Activated T-cell treated with anti-CD3 and anti-CD28 coated beads for 4 hours (primary cell): ENCODE data around the gene MVD.

Experiments
- DNase-seq: peaks from one replicate; pipeline ENCODE4 v3.0.0-alpha.2; 2020

MVD gene

DNA sequence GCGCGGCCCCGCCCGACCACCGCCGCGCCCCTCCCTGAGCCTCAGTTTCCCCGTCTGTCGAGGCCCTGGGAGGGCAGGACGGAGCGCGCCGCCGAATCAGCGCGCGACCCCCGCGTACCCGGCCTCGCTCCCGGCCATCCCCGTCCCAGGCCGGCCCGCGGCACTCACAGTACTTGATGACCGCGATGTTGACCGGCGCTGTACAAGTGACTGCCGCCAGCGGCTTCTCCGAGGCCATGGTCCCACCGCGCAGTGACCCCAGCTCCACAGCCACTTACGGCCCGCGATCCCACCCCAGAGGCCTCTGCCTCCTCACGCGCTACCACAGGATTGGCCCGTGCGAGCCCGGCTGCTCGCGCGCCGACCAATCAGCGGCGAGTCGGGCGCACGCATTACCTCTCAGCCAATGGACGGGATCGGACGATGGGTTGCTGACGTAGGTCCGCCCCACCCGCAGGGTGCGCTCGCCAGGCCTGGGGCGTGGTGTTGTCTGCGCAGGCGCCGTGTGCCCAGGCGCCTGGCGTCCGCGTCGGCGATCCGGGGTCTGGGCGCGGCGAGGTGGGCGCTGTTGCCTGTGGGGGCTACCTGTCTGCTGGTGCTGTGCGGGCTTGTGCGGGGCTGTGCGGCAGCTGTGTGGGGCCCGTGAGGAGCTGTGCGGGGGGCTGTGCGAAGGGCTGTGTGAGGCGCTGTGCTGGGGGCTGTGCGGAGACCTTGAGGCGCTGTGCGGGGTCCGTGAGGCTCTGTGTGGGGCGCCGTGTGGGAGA, at the start of gene MVD:
TSS of gene MVD (minus strand) at position 249 of the 764 bp plus-strand sequence. CDS start at position 238, 11 bp downstream.
- peak; percentile 90 for DNase-seq

DNA sequence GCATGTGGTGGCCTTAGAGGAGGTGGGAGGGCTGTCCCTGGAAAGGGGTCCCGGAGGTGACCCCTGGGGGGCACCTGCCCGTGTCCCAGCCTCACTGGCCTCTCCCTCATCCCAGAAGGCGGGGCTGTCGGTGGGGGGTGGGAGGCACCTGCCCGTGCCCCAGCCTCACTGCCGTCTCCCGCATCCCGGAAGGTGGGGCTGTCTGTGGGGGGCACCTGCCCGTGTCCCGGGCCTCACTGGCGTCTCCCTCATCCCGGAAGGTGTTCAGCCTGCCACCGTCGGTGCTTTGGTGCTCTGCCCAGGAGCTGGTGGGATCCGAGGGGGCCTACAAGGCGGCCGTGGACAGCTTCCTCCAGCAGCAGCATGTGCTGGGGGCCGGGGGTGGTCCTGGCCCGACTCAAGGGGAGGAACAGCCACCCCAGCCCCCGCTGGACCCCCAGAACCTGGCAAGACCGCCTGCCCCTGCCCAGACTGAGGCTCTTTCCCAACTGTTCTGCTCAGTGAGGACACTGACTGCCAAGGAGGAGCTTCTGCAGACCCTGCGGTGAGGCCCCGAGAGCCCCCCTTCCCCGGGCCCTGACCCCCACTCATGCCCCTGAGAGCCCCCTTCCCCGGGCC, 49.6 kb upstream of the MVD start:
- no peak for DNase-seq

DNA sequence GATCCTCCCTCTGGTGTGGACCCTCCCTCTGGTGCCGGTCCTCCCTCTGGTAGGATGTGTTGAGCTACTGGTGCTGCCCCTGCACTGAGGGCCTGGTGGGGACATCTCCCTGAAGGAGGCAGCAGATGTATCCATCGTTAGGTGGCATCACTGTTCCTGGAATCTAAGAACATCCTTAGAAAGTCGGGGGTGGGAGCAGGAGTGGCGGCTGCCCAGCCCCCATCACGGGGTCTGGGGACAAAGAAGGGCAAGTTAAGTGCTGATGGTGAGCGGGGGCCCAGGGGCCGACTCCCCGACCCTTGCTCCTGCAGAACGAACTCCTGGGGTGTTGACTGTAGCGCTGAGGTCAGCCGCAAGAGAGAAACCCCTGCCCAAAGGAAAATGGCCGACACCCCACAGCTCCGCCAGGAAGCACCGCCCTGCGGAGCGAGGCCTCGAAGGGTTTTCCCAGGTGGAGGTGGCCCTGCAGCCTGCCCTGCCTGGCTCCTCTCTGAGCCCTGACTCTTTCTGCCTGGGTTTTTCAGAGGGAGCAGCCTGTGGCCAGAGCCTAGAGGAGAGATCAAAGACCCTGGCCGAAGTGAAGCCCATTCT, 49.0 kb upstream of the MVD start:
- DNase-seq, result no peak

GRCh38 chr16:88710556-88710955, 47.7 kb upstream of the MVD start:
- DNase-seq, result no peak

GRCh38 chr16:88706965-88707826, 44.3 kb upstream of the MVD start:
- DNase-seq, result no peak

DNA sequence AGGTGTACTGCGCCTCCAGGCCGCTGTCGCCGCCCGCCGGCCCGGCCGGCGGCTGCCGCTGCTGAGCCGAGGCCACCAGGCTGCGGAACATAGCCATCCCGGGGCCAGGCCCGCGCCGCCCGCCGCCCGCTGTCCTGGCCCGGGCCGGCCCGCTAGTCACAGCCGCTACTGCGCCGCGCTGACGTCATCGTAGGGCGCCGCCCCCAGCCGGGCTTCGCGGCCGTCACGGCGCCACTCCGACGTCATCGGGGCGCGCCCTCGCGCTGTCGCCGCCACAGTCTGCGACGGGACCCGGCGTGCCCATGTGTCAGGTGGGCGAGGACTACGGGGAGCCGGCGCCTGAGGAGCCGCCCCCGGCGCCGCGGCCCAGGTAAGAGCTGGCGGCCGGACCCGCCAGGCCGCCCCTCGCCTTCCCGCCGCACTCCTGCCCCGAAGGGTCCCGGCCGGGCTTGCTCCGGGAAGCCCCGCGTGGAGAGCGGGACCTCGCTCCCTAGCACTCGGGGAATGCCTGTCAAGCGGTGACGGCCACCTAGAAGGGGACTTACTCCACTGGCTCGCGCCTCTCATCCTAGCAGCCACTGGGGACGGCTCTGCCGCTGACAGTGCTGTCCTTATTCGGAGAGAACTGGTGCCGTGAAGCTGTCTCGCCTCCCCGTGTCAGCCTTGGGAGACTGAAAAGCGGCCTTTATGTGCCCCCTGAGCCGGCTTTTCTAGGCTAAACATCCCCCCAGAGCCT, 43.5 kb upstream of the MVD start, which contains the start of the genes CTU2 and RNF166:
TSS of gene CTU2 (plus strand) at position 275 of the 736 bp plus-strand sequence. CDS start at position 303, 28 bp downstream.
TSS of gene RNF166 (minus strand) at position 180 of the 736 bp plus-strand sequence. CDS start at position 97, 83 bp downstream.
- peak; percentile 90 for DNase-seq

DNA sequence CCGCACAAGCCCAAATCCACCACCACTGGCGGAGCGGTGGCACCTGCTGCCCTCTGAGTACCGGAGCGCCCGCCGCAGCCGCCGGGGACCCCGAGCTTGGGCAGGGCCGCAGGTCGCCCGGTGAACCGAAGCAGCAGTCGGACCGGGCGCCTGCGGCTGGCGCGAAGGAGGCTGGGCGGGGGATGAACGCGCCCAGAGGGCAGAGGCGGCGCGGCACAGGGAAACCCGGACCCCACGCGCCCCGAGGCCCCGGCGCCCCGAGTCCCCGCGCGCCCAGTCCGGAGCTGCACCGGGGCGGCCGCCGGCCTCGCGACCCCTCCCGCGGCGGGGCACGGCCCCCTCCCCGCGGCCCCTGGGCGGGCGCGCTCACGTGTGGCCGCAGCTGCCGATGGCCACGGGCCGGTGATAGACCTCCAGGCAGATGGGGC, 42.9 kb upstream of the MVD start:
- DNase-seq, result no peak

- DNase-seq, result no peak
These were observed 42.3 kb upstream of the MVD start for GRCh38 chr16:88705076-88705684.

DNA sequence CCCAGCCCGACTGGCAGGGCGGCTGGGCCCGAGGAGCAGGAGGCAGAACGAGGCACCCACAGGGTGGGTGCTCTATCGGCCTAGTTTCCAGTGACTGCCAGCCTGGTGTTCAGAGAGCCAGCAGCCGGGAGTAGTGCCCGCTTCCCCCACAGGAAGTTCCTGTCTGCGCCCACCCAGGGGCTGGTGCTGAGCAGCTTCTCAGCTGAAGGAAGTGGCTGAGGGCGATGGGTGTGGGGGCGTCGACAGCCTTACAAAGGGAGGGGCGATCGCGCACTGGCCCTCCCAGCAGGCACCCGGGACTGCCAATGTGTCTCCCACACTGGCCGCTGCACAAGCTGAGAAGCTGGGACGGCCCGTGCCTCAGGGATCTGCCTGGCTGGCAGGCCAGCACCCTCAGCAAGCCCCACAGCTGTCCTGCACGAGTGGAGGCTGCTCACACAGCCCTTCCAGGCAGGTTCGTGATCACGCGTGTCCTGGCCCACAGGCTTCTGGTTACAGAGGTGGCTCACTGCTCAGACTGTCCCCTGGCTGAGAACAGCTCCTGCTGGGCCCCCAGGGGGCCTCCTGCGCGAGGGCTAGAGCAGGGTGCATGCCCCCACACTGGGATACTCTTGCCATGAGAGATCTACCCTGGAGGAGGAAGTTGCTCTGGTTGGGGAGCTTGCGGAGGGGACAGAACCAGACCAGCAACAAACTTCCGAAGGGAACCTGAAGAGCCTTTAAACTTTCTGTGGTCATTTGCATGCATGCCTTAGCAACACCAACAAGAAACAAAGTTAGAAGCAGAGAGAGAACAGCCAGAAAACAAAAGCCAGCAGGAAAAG, 40.8 kb upstream of the MVD start:
- DNase-seq, result peak; percentile 45

GRCh38 chr16:88702371-88703210, 39.7 kb upstream of the MVD start:
- DNase-seq, result no peak

GRCh38 chr16:88701581-88702370, 38.9 kb upstream of the MVD start:
- no peak for DNase-seq

DNA sequence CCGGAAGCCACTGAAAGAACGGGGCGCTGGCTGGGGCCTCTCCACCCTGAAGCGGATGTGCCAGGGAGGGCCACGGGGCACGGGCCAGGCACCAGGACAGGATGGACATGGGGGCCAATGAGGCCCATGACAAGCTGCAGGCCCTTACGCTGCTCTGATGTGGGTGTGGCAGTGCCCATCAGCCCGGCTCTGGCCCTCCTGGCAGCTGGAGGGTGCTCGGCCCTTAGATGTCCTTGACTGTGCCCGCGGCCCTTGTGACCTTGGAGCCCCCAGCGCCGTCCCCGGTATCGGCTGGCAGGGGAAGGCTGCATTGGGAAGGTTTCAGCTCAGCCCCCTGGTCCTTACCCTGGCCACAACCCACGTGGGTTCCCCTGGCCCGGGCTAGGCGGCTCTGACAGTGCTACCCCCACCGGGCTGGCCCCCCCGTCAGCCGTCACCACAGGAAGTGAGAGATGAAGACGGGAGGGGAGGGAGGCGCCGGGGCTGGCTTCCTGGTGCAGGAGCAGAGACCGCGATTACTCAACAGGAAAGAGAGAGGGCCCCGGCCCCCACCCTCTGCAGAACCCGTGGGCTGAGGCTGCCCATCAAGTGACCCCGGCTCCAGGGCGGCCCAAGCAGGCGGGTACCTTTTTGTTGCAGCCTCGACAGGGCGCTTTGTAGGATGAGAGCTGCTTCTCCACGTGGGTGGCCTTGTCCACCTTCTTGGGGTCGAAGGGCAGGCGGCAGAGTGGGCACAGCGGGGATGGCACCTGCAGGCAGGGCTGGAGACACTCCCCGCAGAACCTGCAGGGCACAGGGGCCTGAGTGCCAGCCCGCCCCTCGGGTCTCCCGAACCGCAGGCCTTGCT, 38.0 kb upstream of the MVD start:
- peak; percentile 92 for DNase-seq

DNA sequence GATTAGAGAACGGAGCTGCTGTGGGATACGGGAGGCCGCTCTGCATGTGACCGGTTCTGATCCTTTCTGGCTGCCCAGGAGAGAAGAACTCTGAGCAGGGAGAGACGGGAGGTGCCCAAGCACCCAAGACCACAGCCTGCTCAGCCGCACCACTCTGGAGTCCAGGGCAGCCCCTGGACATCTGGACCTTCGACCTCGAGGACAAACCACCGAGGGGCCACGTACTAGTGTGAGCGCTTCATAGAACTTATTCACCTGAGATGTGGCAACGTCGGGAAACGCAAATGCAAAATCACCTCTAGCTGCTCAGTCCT, 37.4 kb upstream of the MVD start:
- DNase-seq, result no peak

GRCh38 chr16:88699180-88699579, 36.3 kb upstream of the MVD start:
- no peak for DNase-seq

- no peak for DNase-seq
These were observed 35.8 kb upstream of the MVD start for GRCh38 chr16:88698646-88699045.

GRCh38 chr16:88697831-88698615, 35.1 kb upstream of the MVD start:
- no peak for DNase-seq

DNA sequence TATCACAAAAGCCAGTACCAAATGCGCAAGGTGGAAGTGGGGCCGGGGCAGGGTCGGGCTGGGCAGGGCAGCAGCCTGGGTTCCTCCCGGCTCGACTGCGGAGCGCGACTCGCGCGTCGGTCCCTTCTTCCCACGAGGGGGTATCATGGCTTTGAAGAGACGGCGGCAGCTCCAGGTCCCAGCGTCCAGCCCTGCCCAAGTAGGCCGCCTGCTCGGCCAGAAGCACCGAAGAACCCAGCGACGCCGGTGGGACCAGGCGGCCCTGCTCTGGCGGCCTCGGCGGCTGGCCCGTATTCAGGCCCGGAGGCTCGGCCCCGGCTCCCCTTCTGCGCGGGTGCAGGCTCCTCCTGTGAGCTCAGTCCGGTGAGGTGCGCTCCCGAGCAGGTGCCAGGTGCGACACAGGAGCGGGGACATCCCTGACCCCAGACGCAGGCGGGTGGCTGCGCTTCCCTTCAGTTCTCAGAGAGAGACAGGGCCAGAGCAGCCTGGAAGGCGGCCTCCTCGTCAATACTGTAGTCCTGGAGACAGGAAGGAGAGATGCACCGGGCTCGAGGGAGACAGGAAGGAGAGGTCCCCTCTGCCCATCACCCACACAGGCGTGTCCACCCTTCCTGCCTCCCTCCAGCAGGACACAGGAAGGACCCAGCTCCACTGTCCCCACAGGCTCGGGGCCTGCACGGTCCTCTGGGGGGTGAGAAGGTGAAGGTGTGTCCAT, 34.4 kb upstream of the MVD start:
- DNase-seq, result no peak
